ENCODE data around the gene LRRC71.

DNA sequence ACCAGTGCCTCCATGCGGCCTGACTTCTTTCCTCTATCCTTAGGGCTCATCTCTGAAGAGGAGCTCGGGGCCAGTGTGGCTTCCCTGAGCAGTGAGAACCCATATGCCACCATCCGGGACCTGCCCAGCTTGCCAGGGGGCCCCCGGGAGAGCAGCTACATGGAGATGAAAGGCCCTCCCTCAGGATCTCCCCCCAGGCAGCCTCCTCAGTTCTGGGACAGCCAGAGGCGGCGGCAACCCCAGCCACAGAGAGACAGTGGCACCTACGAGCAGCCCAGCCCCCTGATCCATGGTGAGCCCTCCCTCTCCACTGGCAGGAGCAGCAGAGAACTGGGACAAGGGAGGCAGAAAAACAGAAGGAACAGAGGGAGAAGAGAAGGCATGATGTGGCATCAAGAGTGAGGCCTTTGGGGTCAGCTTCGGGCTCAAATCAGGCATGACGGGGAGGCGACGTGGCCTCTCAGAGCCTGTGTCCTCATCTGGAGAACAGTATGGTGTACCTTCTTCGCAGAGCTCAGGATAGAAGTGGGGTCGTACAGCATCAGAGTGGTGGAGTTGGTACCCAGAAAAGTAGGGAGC is 6.5 kb upstream of the LRRC71 start:
- TF ChIP-seq POLR2A (IDR thresholded peaks at IDR 0.05; ENCODE audit: low read length) (no peak), GATA1 (IDR thresholded peaks at IDR 0.05; ENCODE audit: low read depth, low read length) (no peak)

Measured in erythroblast (primary cell).